ACHN (cell line): Measurements from ENCODE around the gene THBS1.
A peak's percentile ranks its signal among the peaks of the same experiment; 100 is the strongest.

ENCODE experiments used
- DNase-seq: peaks from one replicate; pipeline ENCODE4 v3.0.0-alpha.2; 2015
- in situ Hi-C: cut with HindIII; loops from 2 replicates; pipeline ENCODE4 v1.10.0; 2017; ENCODE audit warnings: low sequenced_read_pairs, low pct_ligation_motif_present, low pct_unique_long_range_greater_than_20kb

Gene THBS1

DNA sequence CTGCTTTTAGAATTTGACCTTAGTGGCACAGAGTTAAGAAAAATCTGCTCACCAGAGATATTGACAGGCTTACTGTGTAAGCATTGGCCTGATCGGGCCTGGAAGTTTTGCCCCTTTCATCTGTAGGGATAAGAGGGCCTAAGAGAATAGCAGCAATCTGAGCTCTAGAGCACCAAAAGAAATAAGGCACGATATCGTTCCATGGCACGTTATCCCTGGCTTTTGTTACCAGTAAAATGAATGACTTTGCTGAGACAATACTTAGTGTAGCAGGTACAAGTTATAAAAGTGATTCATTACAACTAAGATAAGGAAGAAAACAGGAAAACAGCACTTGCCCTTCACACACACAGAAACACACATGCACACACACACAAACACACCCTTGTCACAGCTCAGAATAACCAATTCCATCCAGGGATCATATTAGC, 5.0 kb downstream of the THBS1 start:
- in situ Hi-C loops = no loop called here
- no peak for DNase-seq

DNA sequence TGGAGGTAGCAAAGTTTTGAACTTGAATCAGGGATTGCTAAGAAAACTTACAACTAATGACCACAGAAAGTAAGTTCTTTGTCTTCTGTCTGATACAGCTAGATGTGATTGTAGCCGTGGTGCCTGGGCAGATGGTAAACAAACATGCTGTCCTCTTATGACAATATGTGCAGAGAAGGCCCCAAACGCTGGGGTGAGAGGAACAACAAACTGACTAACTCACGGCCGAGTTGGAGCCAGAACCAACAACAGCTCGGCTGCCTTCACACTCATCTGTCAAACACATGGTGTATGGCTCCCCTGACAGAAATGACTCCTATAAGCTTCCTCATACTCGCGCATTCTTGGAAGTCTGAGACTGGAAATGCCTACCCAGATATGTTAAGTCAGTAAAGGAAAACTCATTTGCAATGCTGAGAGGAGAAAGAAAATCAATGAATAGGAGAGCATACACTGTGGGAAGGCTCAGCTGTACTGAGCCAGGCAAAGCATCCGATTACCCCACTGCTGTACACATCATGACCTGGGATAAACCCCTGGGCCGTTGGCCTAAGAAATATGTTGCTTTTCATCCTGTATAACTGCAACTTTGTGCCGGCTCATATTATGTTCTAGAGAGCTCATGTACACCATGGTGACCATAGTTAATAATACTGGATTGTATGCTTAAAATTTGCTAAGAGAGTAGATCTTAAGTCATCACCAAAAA, 5.7 kb downstream of the THBS1 start:
- peak; percentile 13 for DNase-seq
- in situ Hi-C loops = no loop called here

DNA sequence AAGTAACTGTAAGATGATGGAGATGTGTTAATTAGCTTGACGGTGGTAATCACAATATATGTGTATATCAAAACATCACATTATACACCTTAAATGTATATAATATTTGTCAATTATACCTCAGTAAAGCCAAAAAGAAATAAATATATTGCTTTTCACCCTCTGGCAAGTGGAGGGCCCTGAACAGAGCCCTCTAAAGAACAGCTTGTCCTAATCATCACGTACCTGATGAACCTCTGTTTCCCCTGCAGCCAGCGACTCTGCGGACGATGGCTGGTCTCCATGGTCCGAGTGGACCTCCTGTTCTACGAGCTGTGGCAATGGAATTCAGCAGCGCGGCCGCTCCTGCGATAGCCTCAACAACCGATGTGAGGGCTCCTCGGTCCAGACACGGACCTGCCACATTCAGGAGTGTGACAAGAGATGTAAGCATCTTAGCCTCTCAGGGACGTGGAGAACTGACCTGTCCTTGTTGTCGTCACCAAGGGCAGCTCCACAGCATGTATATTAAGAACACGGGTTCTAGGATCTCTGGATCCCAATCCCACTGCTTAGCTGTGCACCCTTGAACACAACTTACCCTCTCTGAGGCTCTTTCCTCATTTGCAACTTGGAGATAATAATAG, 6.3 kb downstream of the THBS1 start:
- peak; percentile 13 for DNase-seq
- in situ Hi-C loops = no loop called here

DNA sequence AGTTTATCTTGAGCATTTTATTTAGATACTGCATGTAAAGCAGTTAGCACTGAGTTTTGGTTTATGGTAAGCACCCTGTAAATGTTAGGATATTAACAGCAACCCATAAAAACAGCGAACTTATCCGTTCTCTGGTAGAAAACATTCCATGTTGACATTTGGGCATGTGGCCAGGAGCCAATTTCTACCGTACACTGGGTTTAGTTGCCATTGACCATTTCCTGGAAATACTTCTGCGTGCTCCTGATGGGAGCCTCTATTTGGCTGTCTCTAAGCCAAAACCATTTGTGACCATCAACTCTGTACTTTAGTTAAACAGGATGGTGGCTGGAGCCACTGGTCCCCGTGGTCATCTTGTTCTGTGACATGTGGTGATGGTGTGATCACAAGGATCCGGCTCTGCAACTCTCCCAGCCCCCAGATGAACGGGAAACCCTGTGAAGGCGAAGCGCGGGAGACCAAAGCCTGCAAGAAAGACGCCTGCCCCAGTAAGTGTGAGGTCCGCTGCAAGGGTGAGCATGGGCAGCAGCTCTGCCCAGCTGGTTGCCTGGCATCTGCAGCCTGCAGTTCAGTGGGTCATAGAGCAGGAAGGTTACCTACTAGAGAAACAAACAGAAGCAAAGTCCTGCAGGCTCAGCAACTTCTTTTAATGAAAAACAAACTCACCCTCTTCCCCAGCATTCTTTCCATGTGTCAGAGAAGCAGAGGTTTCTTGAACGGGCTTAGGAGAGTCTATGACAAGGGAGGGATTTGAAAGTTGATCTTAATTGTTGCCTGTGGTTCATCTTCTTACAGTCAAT, 7.1 kb downstream of the THBS1 start:
- peak; percentile 19 for DNase-seq
- in situ Hi-C loops = no loop called here

DNA sequence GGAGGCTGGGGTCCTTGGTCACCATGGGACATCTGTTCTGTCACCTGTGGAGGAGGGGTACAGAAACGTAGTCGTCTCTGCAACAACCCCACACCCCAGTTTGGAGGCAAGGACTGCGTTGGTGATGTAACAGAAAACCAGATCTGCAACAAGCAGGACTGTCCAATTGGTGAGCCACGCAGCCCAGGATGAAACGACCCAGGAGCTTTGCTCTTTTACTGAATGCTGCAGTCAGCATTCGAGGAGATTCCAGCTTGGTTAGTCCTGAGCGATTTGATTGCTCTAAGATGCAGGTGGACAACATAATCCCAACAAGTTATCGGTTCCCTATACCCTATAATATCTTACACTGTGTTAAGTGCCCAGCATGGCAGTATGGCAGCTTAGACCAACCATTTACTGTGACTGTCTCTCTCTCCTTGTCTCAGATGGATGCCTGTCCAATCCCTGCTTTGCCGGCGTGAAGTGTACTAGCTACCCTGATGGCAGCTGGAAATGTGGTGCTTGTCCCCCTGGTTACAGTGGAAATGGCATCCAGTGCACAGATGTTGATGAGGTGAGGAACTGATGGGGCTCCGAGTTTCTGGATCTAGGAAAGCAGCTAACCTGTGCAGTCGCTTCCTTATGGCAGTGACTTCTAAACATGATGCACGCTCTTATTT, 7.8 kb downstream of the THBS1 start:
- DNase-seq = peak; percentile 12
- in situ Hi-C loops = no loop called here

DNA sequence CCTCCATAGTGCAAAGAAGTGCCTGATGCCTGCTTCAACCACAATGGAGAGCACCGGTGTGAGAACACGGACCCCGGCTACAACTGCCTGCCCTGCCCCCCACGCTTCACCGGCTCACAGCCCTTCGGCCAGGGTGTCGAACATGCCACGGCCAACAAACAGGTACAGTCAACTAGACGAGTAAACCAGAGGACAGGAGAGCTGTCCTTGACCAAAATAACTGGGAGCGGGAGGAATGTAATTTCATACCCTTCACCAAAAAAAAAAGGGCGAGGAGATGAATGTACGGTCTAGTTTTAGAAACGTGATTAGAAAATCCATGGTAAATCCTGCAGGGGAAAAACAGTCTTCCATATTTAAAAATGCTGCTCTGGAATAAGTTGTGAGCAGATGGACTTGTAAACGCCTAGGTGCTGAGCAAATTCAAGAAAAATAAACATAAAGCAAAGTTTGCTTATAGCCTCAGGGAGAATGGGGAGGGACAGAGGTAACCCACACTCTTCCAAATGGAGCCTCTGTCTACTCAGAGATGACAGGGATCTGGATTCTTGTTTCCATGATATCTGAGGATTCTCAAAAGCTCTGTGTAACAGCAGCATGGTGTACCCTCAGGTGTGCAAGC, 8.4 kb downstream of the THBS1 start:
- in situ Hi-C loops = no loop called here
- DNase-seq = peak; percentile 22

DNA sequence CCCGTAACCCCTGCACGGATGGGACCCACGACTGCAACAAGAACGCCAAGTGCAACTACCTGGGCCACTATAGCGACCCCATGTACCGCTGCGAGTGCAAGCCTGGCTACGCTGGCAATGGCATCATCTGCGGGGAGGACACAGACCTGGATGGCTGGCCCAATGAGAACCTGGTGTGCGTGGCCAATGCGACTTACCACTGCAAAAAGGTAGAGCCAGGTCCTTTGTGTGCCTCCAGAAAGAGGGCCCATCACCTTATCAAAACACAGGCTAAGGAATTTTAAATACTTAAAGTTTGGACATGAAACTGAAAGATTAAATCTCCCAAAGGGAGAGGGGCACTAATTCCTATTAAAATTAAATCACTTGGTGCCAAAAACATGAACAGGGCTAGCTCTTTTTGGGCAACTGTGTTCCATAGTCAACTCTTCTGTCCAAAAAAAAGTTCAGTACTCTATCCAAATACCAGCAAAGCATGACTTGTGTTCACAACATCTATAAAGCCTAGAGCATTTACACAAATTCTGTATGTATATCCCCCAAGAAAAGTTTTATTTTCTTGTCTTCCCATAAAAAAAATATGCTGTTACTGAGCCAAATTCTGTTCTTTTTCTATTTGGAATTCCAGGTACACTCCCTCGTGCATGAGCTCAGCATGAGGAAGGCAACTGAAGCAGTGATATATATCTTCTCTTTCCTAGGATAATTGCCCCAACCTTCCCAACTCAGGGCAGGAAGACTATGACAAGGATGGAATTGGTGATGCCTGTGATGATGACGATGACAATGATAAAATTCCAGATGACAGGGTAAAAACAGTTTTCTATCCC, 9.2 kb downstream of the THBS1 start:
- DNase-seq = peak; percentile 27
- in situ Hi-C loops = no loop called here

DNA sequence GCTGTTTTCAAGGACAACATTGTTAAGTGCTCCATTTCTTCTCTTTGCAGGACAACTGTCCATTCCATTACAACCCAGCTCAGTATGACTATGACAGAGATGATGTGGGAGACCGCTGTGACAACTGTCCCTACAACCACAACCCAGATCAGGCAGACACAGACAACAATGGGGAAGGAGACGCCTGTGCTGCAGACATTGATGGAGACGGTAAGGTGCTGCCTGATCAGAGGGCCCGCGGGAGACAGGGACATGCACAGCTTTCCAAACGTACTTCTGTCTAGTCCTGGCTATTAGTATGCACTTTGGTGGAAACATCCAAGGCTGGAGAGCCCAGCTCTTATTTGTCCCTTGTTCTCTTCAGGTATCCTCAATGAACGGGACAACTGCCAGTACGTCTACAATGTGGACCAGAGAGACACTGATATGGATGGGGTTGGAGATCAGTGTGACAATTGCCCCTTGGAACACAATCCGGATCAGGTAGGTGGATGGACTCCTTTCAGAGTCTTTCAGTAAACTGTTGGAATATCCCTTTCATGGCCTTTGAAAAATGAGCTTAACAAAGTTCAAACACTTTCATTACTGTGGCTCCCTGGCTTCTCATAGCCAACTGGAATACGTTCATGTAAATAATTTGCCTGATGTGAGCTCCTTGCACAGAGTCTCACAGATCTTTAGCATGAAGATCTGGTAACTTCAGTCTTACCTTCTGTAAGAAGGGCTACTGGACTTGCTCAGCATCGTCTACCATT, 10.4 kb downstream of the THBS1 start:
- DNase-seq = peak; percentile 17
- in situ Hi-C loops = no loop called here

DNA sequence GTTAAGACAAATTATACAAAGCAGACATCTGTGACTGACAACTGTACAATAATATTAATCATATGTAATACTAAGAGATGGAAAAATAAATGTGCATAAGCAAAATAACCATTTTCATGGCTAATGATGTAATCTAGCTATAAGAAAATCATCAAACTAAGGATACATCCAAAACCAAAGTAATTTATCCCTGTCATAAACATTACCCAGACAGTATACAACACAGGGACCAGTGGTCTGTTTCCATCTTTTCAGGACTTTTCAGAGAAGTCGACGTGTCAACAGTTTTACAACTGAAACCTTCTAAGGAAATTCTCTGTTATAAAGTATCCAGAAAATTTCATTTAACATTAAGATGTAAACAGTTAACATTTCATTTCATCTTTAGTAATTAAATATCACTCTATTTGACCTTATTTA, 11.0 kb downstream of the THBS1 start:
- in situ Hi-C loops = no loop called here
- DNase-seq = peak; percentile 19

DNA sequence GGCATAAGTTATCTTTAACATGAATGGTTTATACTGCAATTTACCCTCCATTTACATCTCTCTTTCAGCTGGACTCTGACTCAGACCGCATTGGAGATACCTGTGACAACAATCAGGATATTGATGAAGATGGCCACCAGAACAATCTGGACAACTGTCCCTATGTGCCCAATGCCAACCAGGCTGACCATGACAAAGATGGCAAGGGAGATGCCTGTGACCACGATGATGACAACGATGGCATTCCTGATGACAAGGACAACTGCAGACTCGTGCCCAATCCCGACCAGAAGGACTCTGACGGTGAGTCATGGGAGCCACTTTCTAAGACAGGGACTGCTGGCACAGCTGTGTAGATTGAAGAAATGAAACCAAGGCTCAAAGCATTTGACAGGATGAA, 11.6 kb downstream of the THBS1 start:
- DNase-seq = peak; percentile 34
- in situ Hi-C loops = no loop called here

DNA sequence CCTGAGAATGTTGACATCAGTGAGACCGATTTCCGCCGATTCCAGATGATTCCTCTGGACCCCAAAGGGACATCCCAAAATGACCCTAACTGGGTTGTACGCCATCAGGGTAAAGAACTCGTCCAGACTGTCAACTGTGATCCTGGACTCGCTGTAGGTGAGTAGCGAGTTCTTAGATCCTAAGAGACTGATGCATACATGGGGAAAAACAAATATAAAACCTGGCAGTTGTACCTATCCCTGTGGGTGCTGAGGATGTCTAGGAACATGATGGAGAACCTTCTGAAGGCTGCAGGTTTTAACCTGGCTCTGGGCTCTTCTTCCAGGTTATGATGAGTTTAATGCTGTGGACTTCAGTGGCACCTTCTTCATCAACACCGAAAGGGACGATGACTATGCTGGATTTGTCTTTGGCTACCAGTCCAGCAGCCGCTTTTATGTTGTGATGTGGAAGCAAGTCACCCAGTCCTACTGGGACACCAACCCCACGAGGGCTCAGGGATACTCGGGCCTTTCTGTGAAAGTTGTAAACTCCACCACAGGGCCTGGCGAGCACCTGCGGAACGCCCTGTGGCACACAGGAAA, 12.3 kb downstream of the THBS1 start:
- in situ Hi-C loops = no loop called here
- DNase-seq = peak; percentile 9

DNA sequence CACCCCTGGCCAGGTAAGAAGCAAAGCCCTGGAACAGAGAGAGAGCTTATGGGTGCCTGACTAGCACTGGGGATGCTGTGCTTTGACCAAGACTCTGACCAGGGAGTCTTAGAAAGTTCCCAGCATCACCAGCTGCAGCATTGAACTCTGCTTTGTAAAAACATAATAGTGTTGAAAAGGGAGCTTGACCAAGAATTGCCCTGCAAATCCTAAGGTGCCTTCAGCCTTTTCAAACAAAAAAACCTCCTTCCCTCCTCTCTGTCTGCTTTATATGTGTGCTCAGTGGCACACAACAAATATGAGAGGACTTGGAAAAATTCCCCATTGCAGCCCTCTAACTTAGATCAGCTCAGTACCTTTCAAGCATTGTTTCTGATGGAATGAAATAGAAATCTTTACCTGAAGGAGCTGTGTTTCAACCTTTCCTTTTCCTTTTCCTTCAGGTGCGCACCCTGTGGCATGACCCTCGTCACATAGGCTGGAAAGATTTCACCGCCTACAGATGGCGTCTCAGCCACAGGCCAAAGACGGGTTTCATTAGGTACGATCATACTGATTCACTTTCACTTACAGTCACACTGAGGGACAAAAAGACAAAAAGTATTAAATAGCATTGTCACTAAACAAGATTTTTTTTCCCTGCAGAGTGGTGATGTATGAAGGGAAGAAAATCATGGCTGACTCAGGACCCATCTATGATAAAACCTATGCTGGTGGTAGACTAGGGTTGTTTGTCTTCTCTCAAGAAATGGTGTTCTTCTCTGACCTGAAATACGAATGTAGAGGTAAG, 13.0 kb downstream of the THBS1 start:
- in situ Hi-C loops = no loop called here
- DNase-seq = peak; percentile 11

DNA sequence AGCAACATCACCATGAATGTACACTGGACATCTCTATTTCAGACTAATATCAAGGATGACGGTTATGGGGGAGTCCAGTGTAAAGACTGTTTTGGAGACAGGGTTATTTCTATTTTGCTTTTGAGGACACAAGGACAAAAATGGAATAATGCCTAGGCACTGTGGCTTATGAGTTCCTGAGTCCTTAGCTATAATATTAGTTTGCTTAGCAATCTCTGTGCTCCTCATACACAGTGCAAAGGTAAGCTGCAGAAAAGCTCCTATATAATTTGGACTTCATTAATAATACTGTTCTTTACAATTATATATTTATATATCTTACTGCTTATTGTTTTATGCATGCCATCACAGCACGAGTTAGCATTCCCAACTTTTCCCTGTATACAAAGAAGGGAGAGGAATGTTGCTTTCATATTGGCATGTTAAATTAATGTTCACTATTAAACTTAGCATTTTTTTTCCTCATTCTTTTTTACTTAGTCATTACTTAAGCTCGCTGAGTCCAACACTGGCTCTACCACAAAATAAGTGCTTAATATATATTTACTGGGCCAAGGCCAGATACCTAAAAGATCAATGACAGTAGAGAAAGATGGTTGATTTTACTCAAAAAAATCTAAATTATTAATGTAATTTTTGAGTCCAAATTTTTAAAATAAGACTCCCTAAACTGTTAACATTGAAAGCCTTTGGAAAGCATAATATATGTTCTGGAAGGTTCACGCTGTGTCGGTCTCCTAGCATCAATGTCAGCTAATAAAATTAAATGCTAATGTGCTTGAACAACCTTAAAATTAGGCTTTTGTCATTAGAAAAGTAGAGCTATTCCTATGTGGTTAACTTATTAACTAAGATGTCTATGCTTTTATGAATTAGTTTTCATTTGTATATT, 13.8 kb downstream of the THBS1 start:
- in situ Hi-C loops = no loop called here
- DNase-seq = peak; percentile 33

DNA sequence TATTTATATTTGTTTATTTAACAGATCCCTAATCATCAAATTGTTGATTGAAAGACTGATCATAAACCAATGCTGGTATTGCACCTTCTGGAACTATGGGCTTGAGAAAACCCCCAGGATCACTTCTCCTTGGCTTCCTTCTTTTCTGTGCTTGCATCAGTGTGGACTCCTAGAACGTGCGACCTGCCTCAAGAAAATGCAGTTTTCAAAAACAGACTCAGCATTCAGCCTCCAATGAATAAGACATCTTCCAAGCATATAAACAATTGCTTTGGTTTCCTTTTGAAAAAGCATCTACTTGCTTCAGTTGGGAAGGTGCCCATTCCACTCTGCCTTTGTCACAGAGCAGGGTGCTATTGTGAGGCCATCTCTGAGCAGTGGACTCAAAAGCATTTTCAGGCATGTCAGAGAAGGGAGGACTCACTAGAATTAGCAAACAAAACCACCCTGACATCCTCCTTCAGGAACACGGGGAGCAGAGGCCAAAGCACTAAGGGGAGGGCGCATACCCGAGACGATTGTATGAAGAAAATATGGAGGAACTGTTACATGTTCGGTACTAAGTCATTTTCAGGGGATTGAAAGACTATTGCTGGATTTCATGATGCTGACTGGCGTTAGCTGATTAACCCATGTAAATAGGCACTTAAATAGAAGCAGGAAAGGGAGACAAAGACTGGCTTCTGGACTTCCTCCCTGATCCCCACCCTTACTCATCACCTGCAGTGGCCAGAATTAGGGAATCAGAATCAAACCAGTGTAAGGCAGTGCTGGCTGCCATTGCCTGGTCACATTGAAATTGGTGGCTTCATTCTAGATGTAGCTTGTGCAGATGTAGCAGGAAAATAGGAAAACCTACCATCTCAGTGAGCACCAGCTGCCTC, 14.7 kb downstream of the THBS1 start:
- peak; percentile 33 for DNase-seq
- in situ Hi-C loops = no loop called here
